ENCODE measurements around the gene RFXANK.
"Not testable (repeated sequence)": the region's sequence is repeated elsewhere in the genome, so short reads cannot be mapped to it uniquely, and the experiment has no call there.

Gene RFXANK

GRCh38 chr19:19212916-19213315 lies 20.9 kb downstream of the RFXANK start:
- H3K4me3 Mint-ChIP-seq: no peak overlapping the region
- no peaks in the 10 kb centered on the region for H3K36me3 Mint-ChIP-seq
- H3K4me1 Mint-ChIP-seq: peaks cover 7% of the 10 kb centered on the region
- peaks cover 37% of the 10 kb centered on the region for H3K27me3 Mint-ChIP-seq
- no peaks in the 10 kb centered on the region for H3K9me3 Mint-ChIP-seq
- H3K27ac Mint-ChIP-seq: no peak overlapping the region

GRCh38 chr19:19213426-19214158 lies 21.5 kb downstream of the RFXANK start:
- Mint-ChIP-seq H3K27me3 (peaks cover 37% of the 10 kb centered on the region), H3K9me3 (no peaks in the 10 kb centered on the region)

GRCh38 chr19:19214159-19214490 lies 22.1 kb downstream of the RFXANK start:
- Mint-ChIP-seq H3K27ac (no peak overlapping the region), H3K9me3 (no peaks in the 10 kb centered on the region), H3K27me3 (peaks cover 37% of the 10 kb centered on the region), H3K4me3 (no peak overlapping the region), H3K4me1 (peaks cover 7% of the 10 kb centered on the region), H3K36me3 (no peaks in the 10 kb centered on the region)

More at GRCh38 chr19:19213426-19214158, 21.5 kb downstream of the RFXANK start:
- Mint-ChIP-seq H3K4me3 (no peak overlapping the region), H3K4me1 (peaks cover 7% of the 10 kb centered on the region), H3K36me3 (no peaks in the 10 kb centered on the region), H3K27ac (no peak overlapping the region)

- H3K4me3 Mint-ChIP-seq: no peak overlapping the region
- H3K9me3 Mint-ChIP-seq: no peaks in the 10 kb centered on the region
- no peaks in the 10 kb centered on the region for H3K36me3 Mint-ChIP-seq
- H3K27me3 Mint-ChIP-seq: peaks cover 35% of the 10 kb centered on the region
- no peak overlapping the region for H3K27ac Mint-ChIP-seq
- H3K4me1 Mint-ChIP-seq: peaks cover 7% of the 10 kb centered on the region
Observed at GRCh38 chr19:19214892-19215291, 22.8 kb downstream of the RFXANK start.

GRCh38 chr19:19215792-19216191 lies 23.7 kb downstream of the RFXANK start:
- Mint-ChIP-seq H3K4me1 (peaks cover 7% of the 10 kb centered on the region), H3K4me3 (no peak overlapping the region), H3K9me3 (no peaks in the 10 kb centered on the region), H3K27ac (no peak overlapping the region), H3K27me3 (peaks cover 33% of the 10 kb centered on the region), H3K36me3 (no peaks in the 10 kb centered on the region)

GRCh38 chr19:19217099-19217498 lies 25.0 kb downstream of the RFXANK start:
- Mint-ChIP-seq H3K9me3 (no peaks in the 10 kb centered on the region), H3K36me3 (no peaks in the 10 kb centered on the region), H3K27ac (no peak overlapping the region), H3K27me3 (peaks cover 27% of the 10 kb centered on the region), H3K4me1 (peaks cover 7% of the 10 kb centered on the region), H3K4me3 (no peak overlapping the region)

GRCh38 chr19:19218911-19219310 lies 26.9 kb downstream of the RFXANK start:
- Mint-ChIP-seq H3K36me3 (no peaks in the 10 kb centered on the region), H3K9me3 (no peaks in the 10 kb centered on the region), H3K4me3 (no peak overlapping the region), H3K27ac (no peak overlapping the region), H3K4me1 (peaks cover 4% of the 10 kb centered on the region), H3K27me3 (peaks cover 17% of the 10 kb centered on the region)

GRCh38 chr19:19221000-19221399 lies 28.9 kb downstream of the RFXANK start:
- H3K9me3 Mint-ChIP-seq, H3K36me3 Mint-ChIP-seq, H3K4me3 Mint-ChIP-seq, H3K4me1 Mint-ChIP-seq, H3K27ac Mint-ChIP-seq, H3K27me3 Mint-ChIP-seq: not testable (repeated sequence)

- H3K27ac Mint-ChIP-seq: no peak overlapping the region
- no peaks in the 10 kb centered on the region for H3K36me3 Mint-ChIP-seq
- no peak overlapping the region for H3K4me3 Mint-ChIP-seq
- H3K9me3 Mint-ChIP-seq: no peaks in the 10 kb centered on the region
- H3K4me1 Mint-ChIP-seq: peaks cover 4% of the 10 kb centered on the region
- peaks cover 3% of the 10 kb centered on the region for H3K27me3 Mint-ChIP-seq
Observed at GRCh38 chr19:19223060-19223459, 31.0 kb downstream of the RFXANK start.

- Mint-ChIP-seq H3K36me3 (no peaks in the 10 kb centered on the region), H3K4me3 (no peak overlapping the region)
Observed at GRCh38 chr19:19223636-19224035, 31.6 kb downstream of the RFXANK start.

GRCh38 chr19:19224150-19224851 lies 32.2 kb downstream of the RFXANK start:
- no peak overlapping the region for H3K27ac Mint-ChIP-seq

More at GRCh38 chr19:19223636-19224035, 31.6 kb downstream of the RFXANK start:
- Mint-ChIP-seq H3K27ac (no peak overlapping the region), H3K4me1 (peaks cover 4% of the 10 kb centered on the region), H3K27me3 (peaks cover 4% of the 10 kb centered on the region), H3K9me3 (no peaks in the 10 kb centered on the region)

GRCh38 chr19:19224852-19225494 lies 32.9 kb downstream of the RFXANK start:
- Mint-ChIP-seq H3K4me3 (peak overlapping the region; percentile 74), H3K9me3 (no peaks in the 10 kb centered on the region), H3K36me3 (no peaks in the 10 kb centered on the region), H3K27ac (no peak overlapping the region), H3K4me1 (peaks cover 4% of the 10 kb centered on the region), H3K27me3 (peaks cover 5% of the 10 kb centered on the region)

More at GRCh38 chr19:19224150-19224851, 32.2 kb downstream of the RFXANK start:
- Mint-ChIP-seq H3K4me1 (peaks cover 4% of the 10 kb centered on the region), H3K4me3 (peak overlapping the region; percentile 42), H3K36me3 (no peaks in the 10 kb centered on the region), H3K9me3 (no peaks in the 10 kb centered on the region), H3K27me3 (peaks cover 5% of the 10 kb centered on the region)

GRCh38 chr19:19226204-19226603 lies 34.1 kb downstream of the RFXANK start:
- no peak overlapping the region for H3K27ac Mint-ChIP-seq
- H3K27me3 Mint-ChIP-seq: peaks cover 5% of the 10 kb centered on the region
- no peak overlapping the region for H3K4me3 Mint-ChIP-seq
- no peaks in the 10 kb centered on the region for H3K9me3 Mint-ChIP-seq
- no peaks in the 10 kb centered on the region for H3K36me3 Mint-ChIP-seq
- H3K4me1 Mint-ChIP-seq: peaks cover 4% of the 10 kb centered on the region

- Mint-ChIP-seq H3K4me1 (peaks cover 4% of the 10 kb centered on the region), H3K9me3 (no peaks in the 10 kb centered on the region), H3K36me3 (no peaks in the 10 kb centered on the region), H3K27ac (no peak overlapping the region), H3K27me3 (peaks cover 5% of the 10 kb centered on the region), H3K4me3 (no peak overlapping the region)
Observed at GRCh38 chr19:19226663-19227062, 34.6 kb downstream of the RFXANK start.

GRCh38 chr19:19227217-19227616 lies 35.2 kb downstream of the RFXANK start:
- no peak overlapping the region for H3K27ac Mint-ChIP-seq
- peaks cover 4% of the 10 kb centered on the region for H3K4me1 Mint-ChIP-seq
- no peaks in the 10 kb centered on the region for H3K9me3 Mint-ChIP-seq
- peaks cover 5% of the 10 kb centered on the region for H3K27me3 Mint-ChIP-seq
- H3K4me3 Mint-ChIP-seq: no peak overlapping the region
- no peaks in the 10 kb centered on the region for H3K36me3 Mint-ChIP-seq

- H3K36me3 Mint-ChIP-seq: no peaks in the 10 kb centered on the region
- H3K27me3 Mint-ChIP-seq: peaks cover 5% of the 10 kb centered on the region
- H3K4me1 Mint-ChIP-seq: peaks cover 4% of the 10 kb centered on the region
- H3K27ac Mint-ChIP-seq: no peak overlapping the region
- no peaks in the 10 kb centered on the region for H3K9me3 Mint-ChIP-seq
- H3K4me3 Mint-ChIP-seq: no peak overlapping the region
Observed at GRCh38 chr19:19229701-19230100, 37.6 kb downstream of the RFXANK start.
